GM19099 (cell line): ENCODE measurements around the gene PTGIS.

ENCODE experiments used
- POLR2A ChIP-seq: IDR thresholded peaks from 3 replicates; pipeline ENCODE4 v1.6.1; 2011; ENCODE audit warnings: low read depth; ENCODE audit not compliant: insufficient read length; ENCODE audit errors: extremely low read depth

Gene PTGIS

GRCh38 chr20:49558826-49559225 lies 9.1 kb downstream of the PTGIS start:
- TF ChIP-seq POLR2A: no peak

- no peak for TF ChIP-seq POLR2A
These were observed 10.5 kb downstream of the PTGIS start for GRCh38 chr20:49557449-49557848.

GRCh38 chr20:49556621-49557020 lies 11.3 kb downstream of the PTGIS start:
- TF ChIP-seq POLR2A: no peak

GRCh38 chr20:49549801-49550551 lies 18.0 kb downstream of the PTGIS start:
- TF ChIP-seq POLR2A: no peak

- TF ChIP-seq POLR2A: no peak
These were observed 19.5 kb downstream of the PTGIS start for GRCh38 chr20:49548371-49548947.

GRCh38 chr20:49545572-49545971 lies 22.4 kb downstream of the PTGIS start:
- TF ChIP-seq POLR2A: no peak

- no peak for TF ChIP-seq POLR2A
These were observed 23.4 kb downstream of the PTGIS start for GRCh38 chr20:49544535-49544934.

GRCh38 chr20:49543858-49544437 lies 24.0 kb downstream of the PTGIS start:
- no peak for TF ChIP-seq POLR2A

GRCh38 chr20:49543071-49543857 lies 24.7 kb downstream of the PTGIS start:
- no peak for TF ChIP-seq POLR2A

- no peak for TF ChIP-seq POLR2A
These were observed 25.4 kb downstream of the PTGIS start for GRCh38 chr20:49542514-49542991.

GRCh38 chr20:49541733-49542513 lies 26.0 kb downstream of the PTGIS start:
- TF ChIP-seq POLR2A: no peak

- TF ChIP-seq POLR2A: no peak
These were observed 27.1 kb downstream of the PTGIS start for GRCh38 chr20:49540687-49541435.

- no peak for TF ChIP-seq POLR2A
These were observed 27.7 kb downstream of the PTGIS start for GRCh38 chr20:49540232-49540620.
